Measurements from ENCODE around the gene DNASE1.

Gene DNASE1

DNA sequence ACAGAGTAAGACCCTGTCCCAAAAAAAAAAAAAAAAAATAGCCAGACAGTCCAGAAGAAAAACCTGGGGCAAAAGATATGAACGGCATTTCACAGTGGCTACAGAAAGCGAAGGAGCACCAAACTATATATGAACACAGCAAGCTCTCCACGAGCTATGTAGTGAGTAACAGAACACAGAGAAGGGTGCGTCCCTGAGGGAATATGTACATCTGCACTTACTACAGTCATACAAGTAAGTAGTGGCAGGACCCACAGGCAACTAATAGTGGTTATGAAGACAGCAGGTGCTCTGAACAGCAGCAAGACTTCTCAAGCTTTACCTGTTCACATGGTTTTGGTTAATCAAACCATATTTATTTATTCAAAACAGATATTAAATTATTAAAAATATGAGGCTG lies 47.0 kb downstream of the DNASE1 start:
- DNase-seq, result no peak

DNA sequence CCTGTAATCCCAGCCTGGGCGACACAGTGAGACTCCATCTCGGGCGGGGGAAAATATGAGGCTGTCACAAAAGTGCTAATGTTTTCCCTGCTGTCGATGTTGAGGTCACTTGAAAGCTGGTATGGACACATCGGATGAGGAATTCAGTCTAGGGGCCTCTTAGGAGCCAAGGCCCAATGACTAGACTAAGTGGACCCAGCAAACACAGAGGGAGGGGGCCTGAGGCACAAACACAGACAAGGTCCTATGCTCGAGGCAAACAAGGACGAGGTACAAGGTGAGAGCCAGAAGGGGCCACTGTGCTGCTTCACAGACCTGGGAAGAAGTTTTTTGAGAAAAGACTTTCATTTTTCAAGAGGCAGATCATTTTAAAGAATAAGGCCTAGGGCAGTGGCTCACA lies 47.6 kb downstream of the DNASE1 start:
- no peak for DNase-seq

DNA sequence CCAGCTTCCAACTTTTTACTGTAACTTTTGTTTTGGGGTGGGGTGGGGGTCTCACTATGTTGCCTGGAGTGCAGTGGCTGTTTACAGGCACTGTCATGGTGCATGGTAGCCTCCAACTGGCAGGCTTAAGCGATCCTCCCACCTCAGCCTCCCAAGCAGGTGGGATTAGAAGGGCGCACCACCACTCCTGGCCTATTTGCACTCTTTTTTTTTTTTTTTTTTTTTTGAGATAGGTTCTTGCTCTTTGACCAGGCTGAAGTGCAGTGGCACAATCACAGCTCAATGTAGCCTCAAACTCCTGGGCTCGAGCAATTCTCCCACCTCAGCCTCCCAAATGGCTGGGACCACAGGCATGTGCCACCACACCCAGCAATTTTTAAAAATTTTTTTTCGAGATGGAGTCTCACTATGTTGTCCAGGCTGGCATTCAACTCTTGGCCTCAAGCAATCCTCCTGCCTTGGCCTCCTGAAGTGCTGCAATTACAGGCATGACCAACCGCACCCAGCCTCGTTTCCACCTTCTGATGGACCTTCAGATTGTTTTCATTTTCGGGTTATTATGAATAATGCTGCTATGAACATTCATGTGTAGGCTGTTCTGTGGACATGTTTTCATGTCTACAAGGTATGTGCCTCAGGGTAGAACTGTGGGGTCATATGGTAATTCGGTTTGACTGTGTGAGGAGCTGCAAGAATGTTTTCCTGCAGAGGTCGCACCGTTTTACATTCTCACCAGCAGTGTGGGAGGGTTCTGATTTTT lies 51.9 kb downstream of the DNASE1 start:
- DNase-seq, result no peak

Measured in NCI-H2081 (cell line).